HepG2 (cell line): ENCODE data around the gene ENO1. TPM values are rescaled to one million over a fixed set of nuclear protein-coding genes. Genes with fewer than 3 reads are reported as not detected.

Source experiments
- AKAP8 ChIP-seq: sonication (generic); formaldehyde crosslinking; IDR thresholded peaks from 2 replicates; pipeline ENCODE4 v1.5.1; 2020; ENCODE audit warnings: mild to moderate bottlenecking, missing genetic modification reagents
- CREB1 ChIP-seq, 2 experiments: fragments of 450-650 bp in 1 of 2; IDR thresholded peaks; 2 replicates each; pipeline ENCODE4 v1.6.1; 2016 to 2017; ENCODE audit warnings: control low read depth in 1 of 2, mild to moderate bottlenecking in 1 of 2, missing compliant biosample characterization in 1 of 2, missing genetic modification characterization in 1 of 2
- CREM ChIP-seq, 2 experiments: sonication (generic) in 1 of 2; formaldehyde crosslinking in 1 of 2; IDR thresholded peaks; 2 replicates each; pipeline versions ENCODE4 v1.4.0 to v1.6.1; 2016 to 2020; ENCODE audit warnings: antibody characterized with exemption in 1 of 2, mild to moderate bottlenecking in 1 of 2, missing genetic modification reagents in 1 of 2
- POLR2G ChIP-seq: fragments of 200-400 bp; formaldehyde crosslinking; IDR thresholded peaks from 2 replicates; pipeline ENCODE4 v1.6.1; 2018; ENCODE audit warnings: mild to moderate bottlenecking, low read depth, low read length, moderate library complexity
- SOX13 ChIP-seq, 3 experiments: fragments of 450-650 bp in 1 of 3; sonication (generic) in 1 of 3; formaldehyde crosslinking in 1 of 3; IDR thresholded peaks in 2 of 3; conservative IDR thresholded peaks in 1 of 3; 2 replicates each; pipeline versions ENCODE4 v1.5.0 to v1.6.1; 2016 to 2020; ENCODE audit warnings: antibody characterized with exemption in 1 of 3, mild to moderate bottlenecking in 1 of 3, missing compliant biosample characterization in 1 of 3, missing genetic modification reagents in 1 of 3, moderate library complexity in 1 of 3
- SOX5 ChIP-seq: IDR thresholded peaks from 2 replicates; pipeline ENCODE4 v1.6.1; 2016; ENCODE audit warnings: borderline replicate concordance
- SSRP1 ChIP-seq: IDR thresholded peaks from 2 replicates; pipeline ENCODE4 v1.6.1; 2016; ENCODE audit warnings: control low read depth
- TARDBP ChIP-seq: sonication (generic); formaldehyde crosslinking; IDR thresholded peaks from 2 replicates; pipeline ENCODE4 v1.8.0; 2022; ENCODE audit warnings: mild to moderate bottlenecking, missing genetic modification reagents
- ZMYM4 ChIP-seq: sonication (generic); formaldehyde crosslinking; IDR thresholded peaks from 2 replicates; pipeline ENCODE4 v1.8.1; 2023; ENCODE audit warnings: mild to moderate bottlenecking, missing genetic modification reagents
- ZNF354B ChIP-seq: sonication (generic); formaldehyde crosslinking; IDR thresholded peaks from 2 replicates; pipeline ENCODE4 v1.8.0; 2022; ENCODE audit warnings: mild to moderate bottlenecking, missing genetic modification reagents
- polyA plus RNA-seq, 8 experiments: library from polyadenylated mRNA; depleted of rRNA in 3 of 8; stranded (reverse) in 7 of 8; unstranded in 1 of 8; fragments of >200 nt; fragmentation: Illumina TruSeq in 4 of 8; extraction: Trizol in 4 of 8; gene quantifications; 2 replicates each; pipeline versions ENCODE4 v1.2.1 to v1.2.3, GENCODE V29; 2011 to 2016; ENCODE audit warnings: low read depth in 4 of 8, missing spikeins in 1 of 8, mixed read lengths in 1 of 8; ENCODE audit not compliant: insufficient read depth in 1 of 8
- total RNA-seq, 5 experiments: library from RNA; depleted of rRNA; stranded (reverse); fragments of >200 nt; fragmentation: Illumina TruSeq; extraction: Trizol; gene quantifications; 2 replicates each; pipeline ENCODE4 v1.2.3, GENCODE V29; 2016; ENCODE audit warnings: low read depth in 1 of 5
- TF ChIP-seq, protein P1 (sequence below): sonication (generic); formaldehyde crosslinking; IDR thresholded peaks from 2 replicates; pipeline ENCODE4 v1.5.1; 2020; ENCODE audit warnings: mild to moderate bottlenecking, missing genetic modification reagents, borderline replicate concordance
- TF ChIP-seq, protein P2 (sequence below): sonication (generic); formaldehyde crosslinking; IDR thresholded peaks from 2 replicates; pipeline ENCODE4 v1.4.0; 2020; ENCODE audit warnings: low read depth, mild to moderate bottlenecking, missing genetic modification reagents

ENO1 gene
- total and polyA plus RNA-seq, 2 of the 13 experiments (the other 11 are each of a cell fraction or from before 2014, with no cell fraction given), result 1,559 to 3,103 TPM

DNA sequence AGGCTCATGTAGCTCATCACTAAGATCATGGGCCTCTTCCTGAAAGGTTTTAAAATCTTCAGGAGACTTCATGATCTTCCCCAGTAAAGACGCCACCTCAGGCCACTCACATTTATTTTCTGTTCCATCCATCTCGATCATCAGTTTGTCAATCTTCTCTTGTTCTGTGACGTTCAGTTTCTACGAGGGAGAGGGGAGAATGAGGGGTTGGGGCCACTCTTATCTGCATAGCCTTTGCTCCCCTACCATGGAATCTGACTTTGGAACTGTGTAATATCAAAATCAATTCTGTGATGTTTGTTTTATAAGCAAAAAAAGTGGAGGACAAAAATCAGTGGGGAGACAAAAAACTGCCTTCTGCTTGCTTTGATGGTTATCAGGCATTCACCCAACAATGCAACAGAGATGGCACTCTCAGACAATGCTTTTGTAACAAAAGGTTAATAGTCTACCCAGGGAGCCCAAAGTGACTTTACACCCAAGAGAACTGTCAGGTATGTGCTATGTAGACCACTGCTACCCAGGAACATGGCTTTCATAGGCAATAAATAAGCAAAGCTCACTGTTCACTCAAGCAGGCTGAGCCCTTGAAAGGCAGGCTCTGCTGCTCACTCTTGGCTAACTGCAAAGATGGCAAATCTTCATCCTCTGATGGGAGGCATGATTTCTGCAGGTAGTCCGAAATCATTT is 10.5 kb downstream of the ENO1 start (continued):
- TF ChIP-seq, protein P1, sequence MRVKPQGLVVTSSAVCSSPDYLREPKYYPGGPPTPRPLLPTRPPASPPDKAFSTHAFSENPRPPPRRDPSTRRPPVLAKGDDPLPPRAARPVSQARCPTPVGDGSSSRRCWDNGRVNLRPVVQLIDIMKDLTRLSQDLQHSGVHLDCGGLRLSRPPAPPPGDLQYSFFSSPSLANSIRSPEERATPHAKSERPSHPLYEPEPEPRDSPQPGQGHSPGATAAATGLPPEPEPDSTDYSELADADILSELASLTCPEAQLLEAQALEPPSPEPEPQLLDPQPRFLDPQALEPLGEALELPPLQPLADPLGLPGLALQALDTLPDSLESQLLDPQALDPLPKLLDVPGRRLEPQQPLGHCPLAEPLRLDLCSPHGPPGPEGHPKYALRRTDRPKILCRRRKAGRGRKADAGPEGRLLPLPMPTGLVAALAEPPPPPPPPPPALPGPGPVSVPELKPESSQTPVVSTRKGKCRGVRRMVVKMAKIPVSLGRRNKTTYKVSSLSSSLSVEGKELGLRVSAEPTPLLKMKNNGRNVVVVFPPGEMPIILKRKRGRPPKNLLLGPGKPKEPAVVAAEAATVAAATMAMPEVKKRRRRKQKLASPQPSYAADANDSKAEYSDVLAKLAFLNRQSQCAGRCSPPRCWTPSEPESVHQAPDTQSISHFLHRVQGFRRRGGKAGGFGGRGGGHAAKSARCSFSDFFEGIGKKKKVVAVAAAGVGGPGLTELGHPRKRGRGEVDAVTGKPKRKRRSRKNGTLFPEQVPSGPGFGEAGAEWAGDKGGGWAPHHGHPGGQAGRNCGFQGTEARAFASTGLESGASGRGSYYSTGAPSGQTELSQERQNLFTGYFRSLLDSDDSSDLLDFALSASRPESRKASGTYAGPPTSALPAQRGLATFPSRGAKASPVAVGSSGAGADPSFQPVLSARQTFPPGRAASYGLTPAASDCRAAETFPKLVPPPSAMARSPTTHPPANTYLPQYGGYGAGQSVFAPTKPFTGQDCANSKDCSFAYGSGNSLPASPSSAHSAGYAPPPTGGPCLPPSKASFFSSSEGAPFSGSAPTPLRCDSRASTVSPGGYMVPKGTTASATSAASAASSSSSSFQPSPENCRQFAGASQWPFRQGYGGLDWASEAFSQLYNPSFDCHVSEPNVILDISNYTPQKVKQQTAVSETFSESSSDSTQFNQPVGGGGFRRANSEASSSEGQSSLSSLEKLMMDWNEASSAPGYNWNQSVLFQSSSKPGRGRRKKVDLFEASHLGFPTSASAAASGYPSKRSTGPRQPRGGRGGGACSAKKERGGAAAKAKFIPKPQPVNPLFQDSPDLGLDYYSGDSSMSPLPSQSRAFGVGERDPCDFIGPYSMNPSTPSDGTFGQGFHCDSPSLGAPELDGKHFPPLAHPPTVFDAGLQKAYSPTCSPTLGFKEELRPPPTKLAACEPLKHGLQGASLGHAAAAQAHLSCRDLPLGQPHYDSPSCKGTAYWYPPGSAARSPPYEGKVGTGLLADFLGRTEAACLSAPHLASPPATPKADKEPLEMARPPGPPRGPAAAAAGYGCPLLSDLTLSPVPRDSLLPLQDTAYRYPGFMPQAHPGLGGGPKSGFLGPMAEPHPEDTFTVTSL (CRISPR knock-in tag), result no peak
- TF ChIP-seq ZNF354B (CRISPR knock-in tag), result 0 out of 2 replicates have a peak, but pooled peaks have one; percentile 33
- peak; percentile 77; the same call in 1 of the 2 replicates for TF ChIP-seq AKAP8 (CRISPR knock-in tag)
- TF ChIP-seq ZMYM4 (CRISPR knock-in tag), result no peak
- TF ChIP-seq TARDBP (CRISPR knock-in tag), result no peak
- TF ChIP-seq CREM (IDR thresholded peaks at IDR 0.05), result peak; percentile 30; the same call in 1 of the 2 replicates
- TF ChIP-seq CREM (CRISPR knock-in tag; IDR thresholded peaks at IDR 0.05), result no peak
- TF ChIP-seq CREB1 (IDR thresholded peaks at IDR 0.05), result no peak
- 0 out of 2 replicates have a peak, but pooled peaks have one; percentile 19 for TF ChIP-seq CREB1 (CRISPR knock-in tag; IDR thresholded peaks at IDR 0.05)
- TF ChIP-seq SSRP1, result peak; percentile 78; the same call in 1 of the 2 replicates
- TF ChIP-seq, protein P2, sequence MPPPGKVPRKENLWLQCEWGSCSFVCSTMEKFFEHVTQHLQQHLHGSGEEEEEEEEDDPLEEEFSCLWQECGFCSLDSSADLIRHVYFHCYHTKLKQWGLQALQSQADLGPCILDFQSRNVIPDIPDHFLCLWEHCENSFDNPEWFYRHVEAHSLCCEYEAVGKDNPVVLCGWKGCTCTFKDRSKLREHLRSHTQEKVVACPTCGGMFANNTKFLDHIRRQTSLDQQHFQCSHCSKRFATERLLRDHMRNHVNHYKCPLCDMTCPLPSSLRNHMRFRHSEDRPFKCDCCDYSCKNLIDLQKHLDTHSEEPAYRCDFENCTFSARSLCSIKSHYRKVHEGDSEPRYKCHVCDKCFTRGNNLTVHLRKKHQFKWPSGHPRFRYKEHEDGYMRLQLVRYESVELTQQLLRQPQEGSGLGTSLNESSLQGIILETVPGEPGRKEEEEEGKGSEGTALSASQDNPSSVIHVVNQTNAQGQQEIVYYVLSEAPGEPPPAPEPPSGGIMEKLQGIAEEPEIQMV (CRISPR knock-in tag), result no peak
- TF ChIP-seq SOX13 (IDR thresholded peaks at IDR 0.05), result 0 out of 2 replicates have a peak, but pooled peaks have one; percentile 39
- peak in 1 of 2 experiments; percentile 45; a peak in 1 of 4 replicates for TF ChIP-seq SOX13 (CRISPR knock-in tag; conservative IDR thresholded peaks at IDR 0.05 in 1 of 2, IDR thresholded peaks at IDR 0.05 in 1 of 2)
- TF ChIP-seq POLR2G, result peak; percentile 66; the same call in 1 of the 2 replicates
- peak; percentile 43 for TF ChIP-seq SOX5 (CRISPR knock-in tag)
